GM04503 (cell line): ENCODE data around the gene MACROH2A1.

Source experiments
- DNase-seq: peaks from one replicate; pipeline ENCODE4 v3.0.0-alpha.2; 2012; ENCODE audit warnings: low read depth

MACROH2A1 gene

DNA sequence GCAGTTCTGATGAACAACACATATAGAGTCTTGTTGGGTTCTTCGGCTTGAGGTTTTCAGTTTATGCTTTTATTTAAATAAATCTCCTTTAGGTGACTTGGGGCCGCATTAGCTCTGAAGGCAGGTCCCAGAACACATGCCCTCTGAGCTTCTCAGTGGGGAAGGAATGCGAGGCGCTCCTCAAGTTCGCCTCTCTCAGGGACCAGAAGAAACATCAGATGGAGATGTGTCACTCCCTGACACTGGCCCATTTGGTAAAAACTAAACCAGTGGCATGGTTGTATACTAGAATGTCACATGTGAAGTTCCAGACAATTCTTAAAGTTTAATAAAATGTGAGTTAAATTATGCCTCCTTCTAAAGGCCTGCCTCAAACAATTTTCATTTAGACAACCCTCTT is 1.9 kb downstream of the MACROH2A1 start:
- DNase-seq = no peak

DNA sequence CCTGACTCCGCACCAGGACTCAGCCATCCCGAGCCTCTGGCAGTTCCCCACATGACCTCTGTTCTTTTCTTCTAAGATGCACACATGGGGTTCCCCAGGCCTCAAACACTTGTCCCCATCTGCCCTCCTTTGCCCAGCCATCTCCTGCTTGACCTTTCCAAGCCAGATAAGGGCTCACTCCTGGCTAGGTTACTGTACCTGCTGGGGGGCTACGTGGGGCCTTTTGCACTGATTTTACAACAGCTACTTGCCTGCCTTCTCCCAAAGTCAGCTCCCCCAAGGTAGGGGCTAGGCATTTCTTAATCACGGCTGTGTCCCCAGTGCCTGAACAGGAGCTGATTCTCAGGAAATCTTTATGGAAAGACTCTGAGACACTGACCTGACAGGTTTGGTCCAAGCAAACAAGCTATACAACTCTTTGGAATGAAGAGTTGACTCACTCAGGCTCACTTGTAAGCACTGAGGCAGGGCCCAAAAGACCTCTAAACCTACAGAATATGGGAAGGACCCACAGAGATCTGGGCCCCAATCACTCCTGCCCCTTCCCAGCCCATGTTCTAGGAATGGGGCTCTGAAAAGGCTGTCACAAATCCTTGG is 2.5 kb downstream of the MACROH2A1 start:
- no peak for DNase-seq

GRCh38 chr5:135395866-135396265 is 3.2 kb downstream of the MACROH2A1 start:
- no peak for DNase-seq

DNA sequence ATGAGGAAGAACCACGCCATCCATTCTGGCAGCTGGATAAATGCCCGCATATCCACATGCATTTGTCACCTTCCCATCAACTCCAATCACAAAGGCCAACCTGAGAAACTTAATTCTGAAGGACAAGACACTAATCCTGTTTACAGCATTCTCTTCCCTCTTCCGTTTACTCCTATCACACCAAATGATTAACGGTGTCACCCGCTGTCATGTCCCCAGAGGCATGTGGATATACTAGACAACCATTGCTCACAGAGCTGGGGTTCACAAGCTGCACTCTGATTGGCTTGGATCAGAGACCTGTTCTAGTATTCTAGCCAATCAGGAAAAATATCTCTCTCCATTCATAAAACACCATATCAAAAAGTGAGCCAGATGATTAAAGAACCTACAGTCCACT is 3.6 kb downstream of the MACROH2A1 start:
- no peak for DNase-seq

DNA sequence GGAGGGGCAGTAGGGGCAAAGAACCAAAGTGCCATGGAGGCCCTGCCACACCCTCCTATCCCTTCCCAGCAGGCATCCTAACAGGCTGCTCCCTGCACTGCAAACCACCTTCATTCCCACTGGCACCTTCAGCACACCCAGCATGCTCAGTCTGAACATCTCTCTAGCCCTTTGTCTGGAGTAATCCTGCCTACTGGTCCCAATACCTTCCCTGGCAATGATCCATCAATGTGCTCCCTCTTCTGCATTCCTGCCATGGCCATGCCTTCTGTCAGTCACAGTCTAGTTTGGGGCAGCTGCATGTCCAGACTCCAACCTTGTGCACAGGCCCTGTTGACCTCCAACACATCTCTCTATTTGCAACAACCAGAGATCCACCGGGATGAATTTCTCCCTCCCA is 4.9 kb downstream of the MACROH2A1 start:
- no peak for DNase-seq

DNA sequence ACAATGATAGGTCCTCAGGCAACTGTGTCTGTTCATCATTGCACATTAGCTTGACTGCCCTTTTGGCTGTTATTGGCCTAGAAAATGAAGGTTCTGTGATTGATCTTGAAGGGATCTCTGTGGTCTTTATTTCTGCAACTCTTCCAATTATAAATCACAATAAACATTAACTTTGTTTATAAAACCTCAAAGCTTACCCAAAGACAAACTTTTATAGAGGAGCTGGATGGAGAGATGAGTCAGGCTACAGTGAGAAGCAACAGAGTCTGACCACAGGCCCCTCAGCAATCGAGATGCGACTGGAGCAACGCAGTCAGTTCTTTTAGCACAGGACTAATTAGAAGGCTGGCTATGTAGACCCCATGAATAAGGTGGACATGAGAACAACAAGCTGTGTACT is 5.3 kb downstream of the MACROH2A1 start:
- DNase-seq = no peak

DNA sequence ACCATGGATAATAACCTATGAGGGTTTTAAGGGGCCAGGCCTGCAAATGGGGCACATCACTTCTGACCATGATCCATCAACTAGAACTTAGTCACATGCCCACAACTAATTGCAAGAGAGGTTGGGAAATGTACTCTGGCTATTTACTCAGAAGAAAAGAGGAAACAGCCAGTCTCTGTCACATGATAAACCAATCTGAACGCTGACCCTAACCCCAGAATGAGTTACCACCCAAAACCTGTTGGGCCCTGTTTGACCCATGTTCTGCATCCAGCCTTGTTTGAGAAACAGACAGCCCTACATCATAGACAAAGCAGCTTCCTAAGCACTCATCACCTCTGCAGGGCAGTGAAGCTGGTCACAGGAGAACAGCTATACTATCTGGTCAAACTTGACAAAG is 5.8 kb downstream of the MACROH2A1 start:
- DNase-seq = no peak

DNA sequence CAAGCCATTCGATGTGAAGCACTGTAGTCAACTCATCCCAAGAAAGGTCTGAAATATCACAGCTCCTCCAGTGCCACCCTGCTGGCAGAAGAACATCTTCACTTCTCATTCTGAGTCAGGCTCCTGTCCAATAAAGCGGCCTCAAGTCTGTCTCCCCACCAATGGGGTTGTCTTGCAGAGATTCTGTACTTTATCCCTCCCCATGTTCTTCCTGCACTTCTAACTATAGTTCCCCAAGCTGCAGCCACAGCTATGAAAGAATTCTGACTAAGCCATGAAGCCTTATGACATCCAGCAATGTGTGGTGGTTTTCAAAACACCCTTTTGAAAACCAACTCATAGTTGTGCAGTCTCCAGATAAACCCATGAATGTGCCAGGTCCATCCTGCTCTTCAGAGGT is 6.8 kb downstream of the MACROH2A1 start:
- DNase-seq = peak; percentile 81

DNA sequence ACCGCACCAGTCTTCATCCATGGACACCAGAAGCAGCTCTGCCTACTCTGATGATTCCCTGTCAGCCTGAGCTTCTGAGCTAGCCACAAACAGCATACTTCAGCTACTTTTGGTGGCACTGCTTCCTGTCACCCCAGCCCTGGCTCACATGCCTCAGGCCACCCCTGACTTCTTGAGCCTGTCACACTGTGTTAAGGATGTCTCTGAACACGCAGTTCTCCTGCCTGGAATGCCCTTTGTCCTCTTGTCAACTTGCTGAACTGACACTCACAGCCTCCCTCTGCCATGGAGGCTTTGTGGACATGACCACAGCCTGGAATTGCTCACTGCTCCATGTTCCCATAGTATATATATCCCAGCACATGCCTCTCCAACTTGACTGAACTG is 7.2 kb downstream of the MACROH2A1 start:
- no peak for DNase-seq

DNA sequence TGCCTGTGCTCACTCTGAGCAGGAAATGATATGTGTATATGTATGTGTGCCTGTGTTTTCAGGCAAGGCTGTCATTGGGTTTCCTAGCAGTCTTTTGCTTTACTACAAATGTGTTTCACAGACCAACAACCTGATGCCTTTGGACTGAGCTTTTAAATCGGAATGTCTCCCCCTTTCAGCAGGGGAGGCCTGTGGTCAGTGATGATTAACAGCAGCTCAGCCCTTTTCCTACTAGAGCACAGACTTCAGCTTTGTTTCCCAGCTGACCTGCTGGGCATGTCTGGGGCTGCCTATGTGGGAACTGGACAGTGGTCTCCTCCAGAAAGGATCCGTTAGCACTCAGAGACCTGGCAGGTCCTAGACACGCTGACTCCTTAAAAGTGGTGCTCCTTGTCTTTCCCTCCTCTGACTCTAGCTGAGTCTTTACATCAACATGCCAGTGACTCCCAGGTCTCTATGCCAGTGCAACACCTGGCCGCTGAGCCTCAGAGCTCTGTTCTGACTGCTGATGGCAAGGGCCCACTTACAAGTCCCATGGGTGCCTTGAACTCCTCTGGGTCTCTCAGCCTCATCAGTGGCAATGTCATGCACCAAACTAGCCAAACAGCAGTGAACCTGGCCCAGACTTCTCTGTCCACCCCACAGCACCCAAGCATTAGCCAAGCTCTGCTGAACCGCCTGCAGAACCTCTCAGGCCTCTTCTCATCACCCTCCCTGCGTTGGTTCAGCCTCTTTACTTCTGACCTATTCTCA is 7.7 kb downstream of the MACROH2A1 start:
- DNase-seq = peak; percentile 79

DNA sequence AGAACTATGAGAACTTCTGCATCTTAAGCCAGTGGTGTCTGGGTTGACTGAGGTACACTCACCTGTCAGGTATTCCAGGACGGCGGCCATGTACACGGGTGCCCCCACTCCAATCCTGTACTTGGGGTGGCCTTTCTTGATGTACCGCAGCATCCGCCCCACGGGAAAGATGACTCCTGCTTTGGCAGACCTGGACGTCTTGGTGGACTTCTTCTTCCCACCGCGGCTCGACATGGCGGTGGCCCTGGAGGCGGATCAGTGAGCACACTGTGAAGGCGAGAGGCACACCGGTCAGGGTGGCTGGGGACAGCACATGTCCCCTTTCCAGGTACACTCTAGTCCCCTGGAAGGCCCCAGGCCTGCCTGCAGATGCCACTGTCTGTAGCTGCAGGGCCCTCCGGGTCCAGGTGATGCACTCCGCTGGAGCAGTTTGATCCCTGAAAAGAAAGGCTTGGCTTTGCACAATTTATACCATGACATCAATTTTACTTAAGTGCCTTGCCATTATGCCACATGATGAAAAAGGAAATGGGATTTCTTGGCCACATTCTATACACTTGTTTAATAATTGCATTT is 10.1 kb downstream of the MACROH2A1 start:
- DNase-seq = no peak

- no peak for DNase-seq
These were observed 11.4 kb downstream of the MACROH2A1 start for GRCh38 chr5:135387629-135387960.

- DNase-seq = peak; percentile 67
These were observed 12.0 kb downstream of the MACROH2A1 start for GRCh38 chr5:135386886-135387628.

DNA sequence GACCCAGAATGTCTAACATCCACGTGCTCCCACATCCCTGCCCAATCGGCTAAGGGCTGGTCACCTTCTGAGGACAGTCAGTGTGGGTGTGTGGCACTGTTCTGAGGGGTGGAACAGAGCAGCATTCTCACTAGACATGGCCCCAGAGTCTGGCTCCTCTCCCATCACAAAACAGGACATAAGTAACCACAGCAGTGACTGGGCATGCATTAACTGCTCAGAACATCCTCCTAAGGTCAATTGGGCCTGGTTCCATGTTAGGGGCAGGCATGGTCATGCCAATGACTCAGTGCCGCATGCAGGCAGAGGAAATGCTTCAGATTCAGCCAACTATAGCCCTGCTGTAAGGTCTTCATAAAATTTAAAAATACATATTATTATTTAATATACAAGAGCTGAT is 12.9 kb downstream of the MACROH2A1 start:
- no peak for DNase-seq

GRCh38 chr5:135385576-135385975 is 13.5 kb downstream of the MACROH2A1 start:
- no peak for DNase-seq

DNA sequence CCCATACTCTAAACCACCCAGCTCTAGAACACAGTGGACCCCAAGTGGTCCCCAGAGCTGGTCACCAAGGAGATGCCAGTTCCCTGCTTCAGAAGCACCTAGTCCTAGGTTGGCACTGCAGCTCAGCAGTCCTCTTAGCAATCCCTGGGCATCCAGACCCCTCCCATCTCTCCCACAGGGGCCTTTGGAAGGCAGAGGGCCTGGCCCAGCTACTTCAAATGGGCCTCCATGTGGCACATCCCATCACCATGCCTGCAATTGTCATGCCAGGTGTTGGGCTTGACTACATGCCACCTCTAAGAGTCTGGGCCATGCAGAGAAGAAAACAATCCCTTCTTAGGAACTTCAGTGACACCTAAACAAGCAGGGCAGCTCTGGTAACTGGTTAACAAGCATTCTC is 14.1 kb downstream of the MACROH2A1 start:
- no peak for DNase-seq

DNA sequence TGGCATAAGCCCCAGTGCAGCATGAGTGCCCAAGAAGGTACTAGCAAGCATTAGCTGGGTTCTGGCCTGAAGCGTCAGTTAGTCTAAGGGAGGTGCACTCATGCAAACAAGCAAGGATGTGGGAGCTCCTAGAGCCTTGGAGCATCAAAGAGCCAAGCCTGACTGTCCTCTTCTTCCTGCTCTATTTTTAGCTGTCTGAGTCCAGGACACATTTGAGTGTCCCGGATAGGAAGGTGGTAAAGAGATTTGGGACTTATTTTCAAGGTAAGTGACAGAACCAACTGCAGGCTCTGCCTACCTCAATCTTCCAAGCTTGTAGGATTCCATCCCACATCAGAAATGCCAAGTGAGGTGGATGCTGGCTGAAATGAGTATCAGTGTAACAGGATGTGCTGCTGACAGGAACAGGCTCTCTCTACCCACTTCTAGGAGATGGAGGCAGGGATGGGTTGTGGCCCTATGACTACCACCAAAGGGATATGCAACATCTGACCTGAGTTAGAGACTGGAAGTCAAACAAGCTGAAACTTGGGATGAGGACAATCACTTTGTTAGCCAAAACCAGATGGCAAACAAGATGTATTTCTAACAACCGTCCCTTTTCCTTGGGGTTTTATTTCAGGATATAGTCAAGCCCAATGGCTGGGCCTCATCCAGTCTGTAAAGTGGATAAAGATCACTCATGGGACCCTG is 15.1 kb downstream of the MACROH2A1 start:
- DNase-seq = no peak

- DNase-seq = no peak
These were observed 16.1 kb downstream of the MACROH2A1 start for GRCh38 chr5:135382981-135383380.

DNA sequence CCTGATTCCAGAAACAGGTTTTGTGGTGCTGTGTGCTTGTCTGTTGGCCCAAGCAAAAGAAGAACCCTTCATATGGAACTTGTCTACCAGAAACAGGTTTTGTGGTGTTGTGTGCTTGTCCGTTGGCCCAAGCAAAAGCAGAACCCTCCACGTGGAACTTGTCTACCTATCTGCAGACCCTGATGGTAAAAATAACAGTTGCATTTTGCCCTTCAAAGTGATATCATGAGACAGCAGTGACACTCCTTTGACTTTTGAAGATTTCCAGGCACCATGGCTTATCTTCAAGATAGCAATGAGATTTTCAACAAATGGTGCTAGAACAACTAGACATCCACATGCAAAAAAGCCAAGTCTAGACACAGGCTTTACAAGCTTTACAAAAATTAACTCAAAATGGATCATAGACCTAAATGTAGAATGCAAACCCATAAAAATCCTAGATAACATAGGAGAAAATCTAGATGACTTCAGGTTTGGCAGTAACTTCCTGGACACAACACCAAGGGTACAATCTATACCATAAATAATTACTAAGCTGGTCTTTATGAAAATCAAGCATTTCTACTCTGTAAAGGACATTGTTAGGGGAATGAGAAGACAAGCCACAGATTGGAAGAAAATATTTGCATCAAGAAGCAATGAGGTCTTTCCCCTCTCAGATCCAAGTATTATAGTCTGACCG is 16.8 kb downstream of the MACROH2A1 start:
- no peak for DNase-seq

DNA sequence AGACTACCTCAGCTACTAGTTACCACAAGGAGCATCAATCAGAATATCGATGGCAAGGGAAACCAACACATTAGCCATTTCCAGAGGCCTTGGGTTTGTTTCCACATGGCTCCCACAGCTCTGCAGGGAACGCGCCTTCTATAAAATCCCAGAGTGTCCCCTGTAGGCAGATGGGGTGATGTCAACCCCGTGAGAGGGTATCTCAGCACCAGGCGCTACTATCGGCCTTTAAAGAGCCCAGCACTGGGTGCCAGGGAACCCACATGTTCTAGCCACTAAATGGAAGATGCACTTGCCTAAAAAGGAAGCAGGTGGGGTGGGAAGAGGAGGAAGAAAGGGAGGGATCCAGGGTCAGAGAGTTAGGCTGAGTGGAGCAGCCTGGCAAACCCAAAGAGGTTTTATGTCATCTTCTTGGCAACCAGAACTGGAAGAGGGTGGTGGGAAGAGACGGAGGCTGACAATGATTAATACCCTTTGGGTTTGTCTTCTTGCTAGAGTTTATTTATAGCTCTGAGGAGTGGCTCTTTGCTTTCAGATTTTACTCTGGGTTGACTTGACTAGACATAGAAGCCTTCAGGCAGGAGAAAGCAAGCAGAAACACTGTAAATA is 19.9 kb downstream of the MACROH2A1 start:
- DNase-seq = no peak
